ENCODE measurements around the gene MCM10.

DNA sequence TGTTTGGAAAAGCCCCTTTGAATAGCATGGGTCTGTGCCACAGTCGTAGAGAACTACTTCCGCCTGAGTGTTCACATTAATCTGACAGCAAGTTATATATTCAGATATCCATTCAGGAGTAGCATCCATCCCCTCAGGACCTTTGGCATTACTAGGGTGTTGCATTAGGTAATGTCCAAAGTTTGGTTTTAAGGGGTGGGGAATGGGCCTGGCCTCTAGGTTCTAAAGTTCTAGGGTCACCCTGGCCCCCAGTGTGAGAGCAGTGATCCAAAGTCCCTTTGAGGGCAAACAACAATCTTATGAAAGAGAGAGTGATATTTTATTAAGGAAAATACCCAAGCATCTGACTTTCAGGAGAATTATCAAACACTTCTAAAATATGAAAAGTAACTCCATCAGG lies 12.3 kb downstream of the MCM10 start:
- TF ChIP-seq EZH2 (IDR thresholded peaks at IDR 0.05; ENCODE audit: low read length, unreplicated experiment) = no peak
- TF ChIP-seq, protein P1, sequence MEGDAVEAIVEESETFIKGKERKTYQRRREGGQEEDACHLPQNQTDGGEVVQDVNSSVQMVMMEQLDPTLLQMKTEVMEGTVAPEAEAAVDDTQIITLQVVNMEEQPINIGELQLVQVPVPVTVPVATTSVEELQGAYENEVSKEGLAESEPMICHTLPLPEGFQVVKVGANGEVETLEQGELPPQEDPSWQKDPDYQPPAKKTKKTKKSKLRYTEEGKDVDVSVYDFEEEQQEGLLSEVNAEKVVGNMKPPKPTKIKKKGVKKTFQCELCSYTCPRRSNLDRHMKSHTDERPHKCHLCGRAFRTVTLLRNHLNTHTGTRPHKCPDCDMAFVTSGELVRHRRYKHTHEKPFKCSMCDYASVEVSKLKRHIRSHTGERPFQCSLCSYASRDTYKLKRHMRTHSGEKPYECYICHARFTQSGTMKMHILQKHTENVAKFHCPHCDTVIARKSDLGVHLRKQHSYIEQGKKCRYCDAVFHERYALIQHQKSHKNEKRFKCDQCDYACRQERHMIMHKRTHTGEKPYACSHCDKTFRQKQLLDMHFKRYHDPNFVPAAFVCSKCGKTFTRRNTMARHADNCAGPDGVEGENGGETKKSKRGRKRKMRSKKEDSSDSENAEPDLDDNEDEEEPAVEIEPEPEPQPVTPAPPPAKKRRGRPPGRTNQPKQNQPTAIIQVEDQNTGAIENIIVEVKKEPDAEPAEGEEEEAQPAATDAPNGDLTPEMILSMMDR (conservative IDR thresholded peaks at IDR 0.05; ENCODE audit: low read depth, low read length) = no peak
- no peak for TF ChIP-seq EZH2phosphoT487 (IDR thresholded peaks at IDR 0.05; ENCODE audit: borderline replicate concordance, low read length)

Data from PC-3 (cell line).